HG02943 (cell line): Measurements from ENCODE around the gene SDC1.

ENCODE experiments used
- ATAC-seq: cut with Tn5 transposase; IDR thresholded peaks from one replicate; pipeline ENCODE4 v1.9.1; 2021; ENCODE audit warnings: mild to moderate bottlenecking, low read depth, moderate library complexity; ENCODE audit not compliant: unreplicated experiment

The SDC1 gene

DNA sequence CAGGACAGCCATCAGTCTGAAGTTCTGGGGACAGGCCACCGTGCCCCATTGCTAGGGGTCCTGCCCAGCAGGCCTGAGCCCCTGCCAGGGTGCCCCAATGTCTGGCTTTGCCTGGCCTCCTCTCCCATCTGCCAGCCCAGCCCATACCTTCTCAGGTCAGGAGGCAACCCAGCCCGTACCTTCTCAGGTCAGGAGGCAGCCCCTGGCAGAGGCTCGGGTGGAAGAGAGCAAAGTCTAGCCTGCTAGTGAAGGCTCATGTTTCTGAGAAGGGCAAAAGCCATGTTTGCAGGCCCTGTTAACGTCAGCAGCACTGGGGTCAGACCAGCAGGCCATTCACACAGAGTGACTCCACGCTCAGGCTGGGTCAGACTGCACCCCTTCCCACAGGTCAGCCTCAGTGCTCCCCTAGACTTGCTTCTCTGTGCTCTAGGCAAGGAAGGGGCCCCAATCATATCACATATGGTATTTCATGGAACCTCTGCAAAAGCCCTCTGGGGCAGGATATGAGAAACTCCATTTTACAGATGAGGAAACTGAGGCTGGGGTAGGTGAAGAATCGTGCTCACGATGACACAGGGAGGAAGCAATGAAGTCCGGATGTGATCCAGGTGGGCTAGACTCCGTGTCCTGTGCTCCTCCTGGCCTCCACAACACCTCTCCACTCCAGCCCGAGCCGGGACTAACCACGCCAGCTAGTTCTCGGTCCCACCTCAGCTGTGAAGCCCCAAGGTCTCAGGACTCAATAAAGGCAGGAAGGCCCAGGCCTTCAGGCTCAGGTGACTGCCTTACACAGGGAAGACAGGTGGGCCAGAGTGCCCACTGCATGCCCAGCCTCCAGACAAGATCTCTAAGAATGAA lies 9.5 kb downstream of the SDC1 start:
- ATAC-seq: no peak

GRCh38 chr2:20214566-20215182 lies 10.3 kb downstream of the SDC1 start:
- no peak for ATAC-seq

DNA sequence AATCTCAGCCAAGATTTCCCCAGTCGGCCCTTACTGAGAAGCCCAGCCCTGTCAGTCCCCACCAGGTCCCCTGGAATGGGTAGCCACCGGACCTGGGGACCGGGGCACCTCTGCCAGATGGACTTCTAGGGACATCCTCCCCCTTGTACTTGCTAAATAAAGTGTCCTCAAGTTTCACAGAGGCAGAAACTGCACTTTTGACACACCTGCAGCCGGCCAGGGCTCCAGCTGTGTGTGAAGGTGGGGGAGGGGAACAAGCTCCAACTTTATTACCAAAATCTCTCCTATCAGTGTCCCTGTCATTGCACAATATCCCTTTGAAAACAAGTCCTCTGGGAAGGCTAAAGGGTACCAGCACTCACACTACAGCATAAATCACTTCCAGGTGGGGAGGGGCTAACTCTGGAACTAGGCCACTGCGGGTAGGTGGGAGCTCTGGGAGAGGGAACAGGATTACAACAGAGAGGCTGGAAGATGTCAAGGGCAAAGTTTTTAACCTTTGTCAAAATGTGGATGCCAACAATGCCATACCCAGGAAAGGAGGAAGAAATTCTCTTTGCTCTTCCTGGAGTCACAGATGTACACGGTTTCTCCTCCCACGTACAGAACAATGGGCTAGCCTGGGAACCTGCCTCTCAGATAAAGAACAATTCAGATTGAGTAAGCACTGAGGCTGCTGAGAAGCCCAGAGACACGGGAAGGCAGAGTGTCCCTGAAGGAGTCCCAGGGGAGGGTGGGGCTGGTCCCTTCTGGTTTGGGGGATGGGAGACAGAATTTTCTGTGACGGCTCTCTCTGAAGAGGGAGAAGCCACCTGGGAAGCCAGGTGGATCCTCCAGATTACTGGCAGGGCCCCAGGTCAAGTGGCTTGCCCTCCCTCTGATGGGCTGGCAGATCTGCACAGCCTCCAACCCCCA lies 11.0 kb downstream of the SDC1 start:
- ATAC-seq: no peak

DNA sequence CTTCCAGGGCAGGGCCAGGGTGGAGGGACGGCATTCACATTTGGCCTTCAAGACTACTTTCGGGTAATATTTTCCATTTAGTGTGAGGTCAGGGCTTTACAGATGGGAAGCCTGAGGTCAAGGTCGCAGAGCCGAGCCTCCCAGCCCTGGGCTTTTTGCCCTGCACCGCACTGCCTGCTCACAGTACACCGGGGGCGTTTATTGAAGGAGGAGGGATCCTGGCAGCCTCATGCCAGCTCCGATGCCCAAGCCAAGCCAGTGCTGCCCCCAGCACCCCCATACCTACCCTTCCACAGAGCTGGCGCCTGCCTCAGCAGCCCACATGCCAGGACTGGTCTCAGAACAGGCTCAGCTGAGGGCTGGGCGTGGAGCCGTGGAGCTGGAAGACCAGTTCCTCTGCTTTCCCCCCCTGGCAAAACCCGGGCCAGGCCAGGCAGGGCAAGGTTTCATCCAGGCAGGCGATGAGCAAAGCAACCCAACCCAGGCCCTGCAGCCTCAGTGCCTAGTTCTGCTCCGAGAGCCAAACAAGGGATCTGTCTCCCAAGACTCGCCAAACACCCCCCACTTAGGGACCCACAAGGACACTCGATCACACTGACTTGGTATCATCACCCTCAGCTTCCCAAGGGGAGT lies 11.9 kb downstream of the SDC1 start:
- no peak for ATAC-seq

DNA sequence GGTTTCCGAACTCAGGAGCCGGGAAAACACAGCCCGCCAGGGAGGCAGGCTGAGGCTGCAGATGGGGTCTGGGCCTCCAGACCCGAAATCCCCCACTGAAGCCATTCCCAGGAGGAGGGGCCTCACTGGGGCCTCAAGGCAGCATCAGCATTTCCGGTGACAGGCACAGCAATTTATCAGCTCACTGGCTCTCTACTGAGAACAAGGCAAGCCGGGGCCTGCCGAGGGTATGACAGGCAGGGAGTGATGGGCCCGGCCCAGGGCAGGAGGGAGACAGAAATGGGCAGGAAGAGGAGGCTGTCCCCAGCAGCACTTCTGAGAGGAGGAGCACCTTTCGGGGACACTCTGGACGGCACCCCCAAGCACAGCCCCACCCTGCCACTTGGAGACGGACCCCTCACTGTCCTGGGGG lies 12.5 kb downstream of the SDC1 start:
- no peak for ATAC-seq

DNA sequence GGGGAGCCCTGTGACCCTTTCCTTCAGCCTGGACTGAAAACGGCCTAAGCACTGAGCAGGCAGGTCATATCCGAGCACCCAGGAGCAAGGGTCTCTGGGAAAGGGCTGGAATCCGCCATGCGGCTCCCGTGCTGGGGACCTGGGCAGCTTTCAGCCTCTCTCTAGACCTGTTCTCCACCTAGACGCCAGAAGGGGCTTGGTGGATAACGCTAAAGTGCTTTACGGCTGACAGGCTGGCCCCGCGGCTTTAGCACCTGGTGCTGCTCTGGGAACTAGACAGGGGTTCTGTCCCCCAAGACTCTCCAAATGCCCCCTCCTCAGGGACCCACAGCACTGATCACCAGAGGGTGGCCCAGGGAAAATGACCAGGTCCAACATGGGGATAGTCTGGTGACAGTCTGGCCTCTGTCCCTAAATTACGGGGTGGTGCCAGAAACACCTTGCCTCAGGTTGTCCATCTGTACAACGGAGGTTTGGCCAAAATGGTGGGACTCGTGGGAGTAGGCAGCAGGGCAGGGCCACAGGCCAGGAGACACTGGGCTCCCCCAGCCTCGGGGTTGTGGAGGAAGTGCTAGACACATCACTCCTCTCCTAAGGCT lies 13.0 kb downstream of the SDC1 start:
- ATAC-seq: no peak

DNA sequence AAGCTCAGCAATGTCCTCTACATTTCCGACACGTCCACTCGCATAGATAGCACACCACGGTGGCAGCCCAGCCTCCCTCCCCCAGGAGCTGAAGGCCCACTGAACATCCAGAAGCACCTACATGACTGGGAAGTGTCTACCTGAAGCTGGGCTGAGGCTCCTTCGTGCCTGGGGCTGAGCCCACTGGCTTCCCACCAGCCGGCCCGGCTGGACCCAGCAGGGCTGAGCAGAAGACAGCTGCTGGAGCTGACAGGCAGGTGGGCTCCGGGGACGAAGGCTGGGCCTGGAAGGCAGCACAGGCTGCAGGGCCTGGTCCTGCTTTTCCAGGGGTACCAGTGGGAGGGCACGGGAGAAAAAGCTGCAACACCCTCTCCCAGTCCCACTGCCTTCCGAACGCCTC lies 13.5 kb downstream of the SDC1 start:
- no peak for ATAC-seq

DNA sequence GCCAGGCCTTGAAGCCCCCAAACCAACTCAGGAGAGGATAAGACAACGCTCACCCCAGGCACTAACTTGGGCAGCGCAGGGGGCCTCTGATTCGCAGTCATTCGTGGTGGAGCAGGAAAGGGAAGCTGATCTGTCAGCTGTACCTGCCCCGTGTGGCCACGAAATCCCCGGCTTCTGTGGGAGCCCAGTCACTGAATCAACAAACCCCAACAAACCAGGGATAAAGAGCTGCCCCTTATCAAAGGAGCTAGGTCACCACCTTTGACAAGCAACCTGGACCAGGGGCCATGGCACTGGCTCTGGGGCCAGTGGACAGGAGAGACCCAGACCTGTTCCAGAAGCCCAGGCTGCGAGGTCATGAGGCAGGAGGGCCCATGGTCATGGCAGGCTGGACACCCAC lies 14.5 kb downstream of the SDC1 start:
- ATAC-seq: no peak

- ATAC-seq: no peak
Observed at GRCh38 chr2:20209373-20210109, 15.4 kb downstream of the SDC1 start.

DNA sequence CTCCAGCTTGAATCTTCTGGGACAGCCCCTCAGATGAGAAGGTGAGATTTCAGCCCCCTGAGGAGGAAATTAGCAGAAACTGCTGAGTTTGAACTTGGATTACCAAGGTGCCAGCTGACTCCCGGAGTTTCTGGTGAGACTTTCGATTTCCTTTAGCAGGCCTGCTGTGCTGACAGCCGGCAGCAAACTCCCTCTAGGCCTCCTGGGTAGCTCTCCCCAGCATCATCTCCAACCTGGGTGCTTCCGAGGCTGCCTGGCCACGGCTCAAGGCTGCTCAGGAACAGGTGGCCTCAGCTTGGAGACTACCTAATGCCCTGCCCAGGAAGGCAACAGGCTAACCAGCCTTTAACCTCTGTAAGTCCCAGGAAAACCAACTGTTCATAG lies 16.5 kb downstream of the SDC1 start:
- no peak for ATAC-seq

DNA sequence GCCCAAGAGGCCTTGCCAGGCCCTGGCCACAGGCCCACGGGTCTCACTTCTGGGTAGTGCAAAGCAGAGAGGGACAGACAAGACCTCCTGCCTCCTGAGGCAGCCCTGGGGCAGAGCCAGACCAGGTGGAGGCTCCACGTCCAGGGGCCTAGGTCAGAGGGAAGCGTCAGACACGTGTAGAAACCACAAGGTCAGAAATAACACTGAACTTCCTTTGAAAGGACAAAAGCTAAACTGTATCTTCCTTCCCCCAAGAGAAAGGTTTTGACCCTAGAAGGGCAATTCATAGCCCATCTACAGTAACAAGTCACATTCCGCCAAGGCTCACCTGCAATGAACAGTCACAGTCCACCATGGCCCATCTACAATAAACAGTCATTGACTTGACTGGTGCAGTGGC lies 17.9 kb downstream of the SDC1 start:
- ATAC-seq: peak; percentile 51

- ATAC-seq: no peak
Observed at GRCh38 chr2:20205915-20206524, 18.9 kb downstream of the SDC1 start.

DNA sequence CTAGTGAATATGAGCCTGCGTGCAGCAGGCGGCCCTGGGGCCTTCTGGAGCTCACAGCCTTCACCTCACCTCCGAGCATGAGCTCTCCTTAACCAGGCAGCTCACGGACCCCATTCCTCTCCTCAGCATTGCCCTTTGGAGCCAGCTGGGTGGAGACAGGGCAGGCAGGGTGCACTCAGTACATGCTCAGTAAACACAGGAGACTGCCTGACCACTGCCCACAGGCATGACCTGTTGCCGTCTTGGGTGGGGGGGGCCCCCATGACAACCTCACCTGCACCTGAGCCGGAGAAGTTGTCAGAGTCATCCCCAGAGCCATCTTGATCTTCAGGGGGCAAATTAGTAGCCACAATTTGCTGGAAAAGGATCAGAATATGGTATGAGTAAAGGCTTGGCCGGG lies 19.9 kb downstream of the SDC1 start:
- no peak for ATAC-seq

GRCh38 chr2:20203521-20204225 lies 21.3 kb downstream of the SDC1 start:
- no peak for ATAC-seq

DNA sequence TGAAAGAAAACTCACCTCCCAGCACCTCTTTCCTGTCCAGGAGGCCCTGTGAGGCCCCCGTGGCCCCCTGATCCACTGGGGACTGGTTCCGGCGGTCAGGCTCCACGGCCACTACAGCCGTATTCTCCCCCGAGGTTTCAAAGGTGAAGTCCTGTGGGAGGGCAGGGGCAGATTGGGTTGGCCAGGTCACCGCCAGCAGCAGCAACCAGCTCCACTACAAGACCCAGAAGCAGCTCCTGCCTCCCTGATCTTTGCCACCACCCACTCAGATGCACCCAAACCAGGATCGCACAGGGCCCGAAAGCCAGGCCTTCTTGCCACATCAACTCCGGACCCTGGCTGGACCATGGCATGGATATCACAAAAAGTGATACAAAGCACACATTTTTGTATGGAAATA lies 21.9 kb downstream of the SDC1 start:
- ATAC-seq: no peak

DNA sequence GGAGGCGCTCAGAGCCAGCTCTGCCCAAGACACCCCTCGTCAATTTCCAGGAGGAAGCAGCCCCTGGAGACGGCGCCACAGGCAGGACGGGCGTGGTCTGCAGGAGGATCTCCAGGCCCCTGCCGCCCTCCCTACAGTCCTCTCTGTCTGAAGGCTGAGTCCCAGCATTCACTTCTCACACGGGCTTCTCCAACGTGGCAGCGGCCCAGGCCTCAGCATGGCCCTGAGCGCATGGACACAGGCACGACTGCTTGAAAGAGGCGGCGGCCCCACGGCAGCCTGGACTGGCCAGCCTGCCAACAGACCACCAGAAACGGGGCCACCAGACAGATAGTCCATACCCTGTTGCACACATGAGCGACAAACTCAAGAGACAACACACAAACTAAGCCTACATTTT lies 23.3 kb downstream of the SDC1 start:
- ATAC-seq: no peak

DNA sequence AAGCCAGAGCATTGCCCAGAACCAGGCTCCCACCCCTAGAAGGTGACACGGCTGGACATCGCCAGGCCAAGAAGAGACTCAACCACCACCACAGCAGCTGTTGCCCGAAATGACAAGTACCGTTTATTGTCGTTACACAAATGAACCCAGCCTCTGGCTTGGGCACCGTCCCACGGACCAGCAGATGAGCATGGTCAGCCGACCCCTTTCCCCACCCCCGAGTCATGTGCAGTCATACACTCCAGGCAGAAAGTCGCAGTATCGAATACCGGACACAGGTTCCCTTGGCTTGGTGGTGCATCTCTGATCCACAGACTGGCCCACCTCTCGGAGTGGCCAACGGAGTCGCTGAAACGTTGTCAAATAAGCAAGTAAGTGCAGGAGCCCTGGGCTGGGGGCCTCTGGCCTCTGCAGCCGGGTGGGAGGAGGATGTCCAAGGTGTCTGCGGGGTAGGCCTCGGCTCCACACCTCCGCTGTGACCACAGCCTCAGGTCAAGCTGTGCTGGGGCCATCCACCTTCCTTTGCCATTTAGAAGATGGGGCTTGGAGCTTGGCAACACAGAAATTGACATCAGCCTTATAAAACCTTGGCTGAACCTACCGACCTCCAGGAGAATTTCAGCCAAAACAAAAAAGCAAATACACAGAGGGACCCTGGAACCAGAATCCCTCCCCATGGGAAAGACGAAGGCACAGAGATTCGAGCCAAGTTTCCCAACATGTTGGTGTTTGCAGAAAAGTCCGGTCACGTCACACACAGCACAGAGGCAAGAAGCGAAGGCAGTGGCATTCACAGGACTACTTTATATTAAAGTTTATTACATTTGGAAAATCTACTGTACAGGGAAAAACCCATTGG lies 24.0 kb downstream of the SDC1 start:
- no peak for ATAC-seq
